ENCODE measurements around the gene SCRT2.

SCRT2 gene

DNA sequence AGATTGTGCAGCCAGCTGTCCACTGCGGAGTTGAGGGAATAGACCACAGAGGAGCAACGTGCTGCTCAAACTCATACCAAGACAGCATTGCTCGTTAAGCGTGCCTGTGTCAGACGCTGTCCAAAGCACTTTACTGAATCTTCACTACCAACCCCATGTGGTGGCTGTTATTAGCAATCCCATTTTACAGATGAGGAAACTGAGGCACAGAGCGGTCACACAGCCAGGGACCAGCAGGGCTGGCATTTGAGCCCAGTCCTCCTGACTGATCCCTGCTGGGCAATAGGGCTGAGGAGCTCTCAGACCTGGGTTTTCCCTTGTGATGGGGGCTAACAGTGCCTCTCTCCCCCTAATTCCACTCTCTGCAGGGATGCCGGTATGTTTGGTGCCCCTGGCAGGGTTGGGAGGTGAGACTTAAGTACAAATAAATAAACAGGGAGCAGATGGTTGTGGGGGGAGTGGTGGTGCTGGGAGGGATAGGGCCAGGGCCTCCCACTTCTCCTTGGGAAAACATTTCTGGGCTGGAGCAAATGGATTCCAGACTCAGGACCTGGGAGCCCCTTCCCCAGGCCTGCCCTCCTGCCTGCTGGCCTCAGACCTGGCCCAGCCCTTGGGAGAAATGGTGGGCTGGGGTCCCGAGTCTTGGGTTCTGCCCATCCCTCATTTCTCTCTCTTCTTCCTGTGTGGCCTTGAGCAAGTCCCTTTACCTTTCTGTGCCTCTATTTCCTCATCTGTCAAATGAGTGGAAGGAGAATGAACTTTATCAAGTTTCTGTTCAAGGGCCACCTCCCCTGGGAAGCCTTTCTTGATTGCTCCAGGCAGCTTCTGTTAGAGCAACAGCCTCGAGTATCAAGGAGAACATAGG lies 40.3 kb downstream of the SCRT2 start:
- no peak for DNase-seq (ENCODE audit: low read depth in 3 of 3, low spot score in 1 of 3)

- no peak for DNase-seq (ENCODE audit: low read depth in 3 of 3, low spot score in 1 of 3)
Observed at GRCh38 chr20:634148-634925, 41.3 kb downstream of the SCRT2 start.

- no peak for DNase-seq (ENCODE audit: low read depth in 3 of 3, low spot score in 1 of 3)
Observed at GRCh38 chr20:631101-631500, 44.5 kb downstream of the SCRT2 start.

DNA sequence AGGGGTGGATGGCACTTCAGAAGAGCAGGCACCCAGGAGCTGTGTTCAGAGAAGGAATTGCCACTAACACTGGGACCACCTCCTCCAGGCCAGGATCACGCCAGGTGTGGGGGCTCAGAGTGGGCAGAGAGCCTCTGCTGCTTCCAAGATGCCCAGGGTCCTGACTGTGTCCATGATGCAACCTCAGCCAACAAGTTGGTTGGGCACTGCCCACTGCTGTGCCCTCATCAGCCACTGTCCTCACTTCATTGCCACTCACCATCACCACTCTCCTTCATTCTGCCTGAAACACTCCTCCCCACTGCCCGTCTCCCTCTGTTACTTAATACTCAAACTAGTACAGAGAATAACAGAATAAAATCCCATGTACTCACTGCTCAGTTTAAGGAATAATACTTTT lies 49.0 kb downstream of the SCRT2 start:
- DNase-seq (ENCODE audit: low read depth in 3 of 3, low spot score in 1 of 3) = no peak

DNA sequence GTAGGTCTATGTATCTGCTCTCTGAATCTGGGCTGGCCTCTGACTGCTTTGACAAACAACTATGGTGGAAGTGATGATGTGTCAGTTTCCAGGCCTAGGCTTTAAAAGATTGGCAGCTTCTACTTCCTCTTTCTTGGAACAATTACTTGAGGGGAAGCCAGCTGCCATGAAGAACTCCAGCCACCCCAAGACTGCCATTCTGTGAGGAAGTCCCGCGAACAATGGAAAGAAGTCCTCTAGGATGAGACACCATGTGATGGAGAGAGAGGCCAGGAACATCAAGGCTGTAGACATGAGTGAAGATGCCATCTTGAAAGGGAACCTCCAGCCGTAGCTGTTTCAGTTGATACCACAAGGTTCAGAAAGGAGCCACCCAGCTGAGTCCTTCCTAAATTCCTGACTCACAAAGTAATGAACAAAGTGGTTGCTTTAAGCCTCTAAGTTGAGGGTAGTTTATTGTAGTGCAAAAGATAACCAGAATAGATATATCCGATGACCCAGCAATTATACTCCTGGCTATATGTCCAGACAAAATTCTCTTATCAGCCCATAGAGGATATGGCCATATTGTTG lies 50.2 kb downstream of the SCRT2 start:
- DNase-seq (ENCODE audit: low read depth in 3 of 3, low spot score in 1 of 3) = no peak

- DNase-seq (ENCODE audit: low read depth in 3 of 3, low spot score in 1 of 3) = no peak
Observed at GRCh38 chr20:623704-624103, 51.9 kb downstream of the SCRT2 start.

DNA sequence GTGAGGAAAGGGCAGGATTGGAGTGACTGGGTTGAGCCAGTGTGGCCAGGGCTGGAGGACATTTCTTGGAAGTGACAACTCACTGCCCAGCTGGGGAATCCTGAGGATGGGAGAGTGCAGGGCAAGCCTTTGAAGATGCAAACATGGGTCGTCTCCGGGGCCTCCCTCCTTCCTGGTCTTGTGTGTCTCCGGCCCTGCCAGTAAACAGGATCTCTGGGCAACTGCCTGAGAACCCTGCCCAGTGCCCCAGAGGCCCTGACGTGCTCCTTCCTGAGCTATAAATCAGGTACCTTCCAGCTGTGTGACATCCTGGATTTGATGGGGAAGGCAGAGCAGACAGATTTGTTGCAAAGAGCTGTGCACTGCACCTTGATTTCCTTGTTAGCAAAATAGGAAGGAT lies 52.6 kb downstream of the SCRT2 start:
- DNase-seq (ENCODE audit: low read depth in 3 of 3, low spot score in 1 of 3) = no peak

DNA sequence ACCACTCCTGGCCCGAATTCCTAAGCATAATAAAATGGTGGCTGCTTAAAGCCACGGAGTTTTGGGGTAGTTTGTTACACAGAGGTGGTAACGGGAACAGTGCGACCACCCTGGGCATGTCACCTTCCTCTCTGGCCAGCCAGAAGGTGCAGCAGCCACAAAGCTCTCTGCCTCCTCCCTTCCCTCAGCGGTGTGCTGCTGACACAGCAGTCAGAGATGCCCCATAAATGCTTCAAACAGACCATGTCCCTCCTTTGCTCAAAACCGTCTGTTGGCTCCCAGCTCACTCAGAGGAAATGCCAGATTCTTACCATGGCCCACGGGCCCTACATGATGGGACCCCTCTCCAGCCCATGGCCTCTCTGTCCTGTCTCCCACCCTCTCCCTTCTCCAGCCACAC lies 53.4 kb downstream of the SCRT2 start:
- no peak for DNase-seq (ENCODE audit: low read depth in 3 of 3, low spot score in 1 of 3)

GRCh38 chr20:621125-621756 lies 54.4 kb downstream of the SCRT2 start:
- DNase-seq (ENCODE audit: low read depth in 3 of 3, low spot score in 1 of 3) = no peak

DNA sequence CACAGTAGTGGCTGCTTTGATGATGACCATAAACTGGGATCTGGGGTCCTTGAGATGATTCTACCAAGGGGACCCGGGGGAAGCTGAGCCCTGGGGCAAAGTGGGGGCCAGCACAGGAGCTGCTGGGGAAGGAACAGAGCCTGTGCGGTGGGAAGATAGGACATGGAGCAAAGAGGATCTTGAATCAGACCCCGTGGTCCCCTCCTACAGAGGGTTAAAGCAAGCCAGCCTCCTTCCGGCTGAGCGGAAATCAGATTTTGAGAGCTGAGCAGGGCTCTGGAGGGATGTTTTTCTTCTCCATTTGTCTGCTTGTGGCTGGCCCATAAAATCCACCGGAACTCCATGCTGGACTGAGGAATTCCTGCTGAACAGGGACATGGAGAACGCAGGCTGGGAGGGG lies 55.4 kb downstream of the SCRT2 start:
- DNase-seq (ENCODE audit: low read depth in 3 of 3, low spot score in 1 of 3) = no peak

DNA sequence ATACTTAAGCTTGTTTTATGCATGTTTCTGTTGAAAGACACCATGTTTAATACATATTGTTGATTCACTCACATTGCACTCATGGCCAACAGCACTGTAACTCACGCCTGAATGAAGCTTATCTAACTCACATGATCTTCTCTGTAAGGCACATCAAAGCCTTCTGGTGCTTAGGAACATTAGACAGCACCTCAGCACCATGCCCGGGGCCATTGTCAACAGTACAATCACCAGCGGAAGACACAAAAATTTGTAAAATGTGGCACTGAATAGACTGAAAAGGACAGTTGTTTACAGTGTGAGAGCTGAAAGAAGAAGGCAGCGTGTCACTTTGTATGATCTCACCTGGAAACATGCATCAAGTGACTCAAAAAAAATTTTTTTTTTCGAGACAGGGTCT lies 56.6 kb downstream of the SCRT2 start:
- no peak for DNase-seq (ENCODE audit: low read depth in 3 of 3, low spot score in 1 of 3)

- DNase-seq (ENCODE audit: low read depth in 3 of 3, low spot score in 1 of 3) = no peak
Observed at GRCh38 chr20:617934-618690, 57.5 kb downstream of the SCRT2 start.

GRCh38 chr20:615514-615913 lies 60.1 kb downstream of the SCRT2 start:
- DNase-seq (ENCODE audit: low read depth in 3 of 3, low spot score in 1 of 3) = no peak

DNA sequence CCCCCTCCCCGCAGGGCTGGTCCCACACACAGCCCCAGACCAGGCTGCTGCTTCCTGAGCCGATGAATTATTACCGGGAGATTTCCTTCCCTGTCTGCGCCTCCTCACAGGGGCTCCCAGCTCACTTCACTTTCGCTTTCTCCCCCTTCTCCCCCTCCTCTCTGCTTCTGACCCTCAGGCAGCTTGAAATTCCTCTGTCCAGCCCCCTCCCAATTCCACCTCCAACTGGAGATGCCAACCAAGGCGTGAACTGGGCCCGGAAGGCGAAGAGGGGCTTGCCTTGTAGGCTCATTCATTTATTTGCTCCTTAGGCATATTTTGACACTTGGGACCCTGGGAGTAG lies 63.8 kb downstream of the SCRT2 start:
- DNase-seq (ENCODE audit: low read depth in 3 of 3, low spot score in 1 of 3) = no peak
